Measurements from ENCODE around the gene PCDHAC1.

DNA sequence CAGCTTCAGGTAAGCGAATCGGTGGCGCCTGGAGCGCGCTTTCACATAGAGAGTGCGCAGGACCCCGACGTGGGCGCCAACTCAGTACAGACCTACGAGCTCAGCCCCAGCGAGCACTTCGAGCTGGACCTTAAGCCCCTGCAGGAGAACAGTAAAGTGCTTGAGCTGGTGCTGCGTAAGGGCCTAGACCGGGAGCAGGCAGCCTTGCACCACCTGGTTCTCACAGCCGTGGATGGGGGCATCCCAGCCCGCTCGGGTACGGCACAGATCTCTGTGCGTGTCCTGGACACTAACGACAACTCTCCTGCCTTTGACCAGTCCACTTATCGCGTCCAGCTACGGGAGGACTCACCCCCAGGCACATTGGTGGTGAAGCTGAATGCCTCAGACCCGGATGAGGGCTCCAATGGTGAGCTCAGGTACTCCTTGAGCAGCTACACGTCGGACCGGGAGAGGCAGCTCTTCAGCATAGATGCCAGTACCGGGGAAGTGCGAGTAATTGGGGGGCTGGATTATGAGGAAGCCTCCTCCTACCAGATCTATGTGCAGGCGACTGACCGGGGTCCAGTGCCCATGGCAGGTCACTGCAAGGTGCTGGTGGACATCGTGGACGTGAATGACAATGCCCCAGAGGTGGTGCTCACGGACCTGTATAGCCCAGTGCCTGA is 41.3 kb downstream of the PCDHAC1 start:
- TF ChIP-seq, protein P1, sequence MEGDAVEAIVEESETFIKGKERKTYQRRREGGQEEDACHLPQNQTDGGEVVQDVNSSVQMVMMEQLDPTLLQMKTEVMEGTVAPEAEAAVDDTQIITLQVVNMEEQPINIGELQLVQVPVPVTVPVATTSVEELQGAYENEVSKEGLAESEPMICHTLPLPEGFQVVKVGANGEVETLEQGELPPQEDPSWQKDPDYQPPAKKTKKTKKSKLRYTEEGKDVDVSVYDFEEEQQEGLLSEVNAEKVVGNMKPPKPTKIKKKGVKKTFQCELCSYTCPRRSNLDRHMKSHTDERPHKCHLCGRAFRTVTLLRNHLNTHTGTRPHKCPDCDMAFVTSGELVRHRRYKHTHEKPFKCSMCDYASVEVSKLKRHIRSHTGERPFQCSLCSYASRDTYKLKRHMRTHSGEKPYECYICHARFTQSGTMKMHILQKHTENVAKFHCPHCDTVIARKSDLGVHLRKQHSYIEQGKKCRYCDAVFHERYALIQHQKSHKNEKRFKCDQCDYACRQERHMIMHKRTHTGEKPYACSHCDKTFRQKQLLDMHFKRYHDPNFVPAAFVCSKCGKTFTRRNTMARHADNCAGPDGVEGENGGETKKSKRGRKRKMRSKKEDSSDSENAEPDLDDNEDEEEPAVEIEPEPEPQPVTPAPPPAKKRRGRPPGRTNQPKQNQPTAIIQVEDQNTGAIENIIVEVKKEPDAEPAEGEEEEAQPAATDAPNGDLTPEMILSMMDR (IDR thresholded peaks at IDR 0.05), result no peak
- TF ChIP-seq EP300 (IDR thresholded peaks at IDR 0.05) (no peak), POLR2A (IDR thresholded peaks at IDR 0.05) (no peak)
